ENCODE data around the gene IL2RG. TPM values are rescaled to one million over a fixed set of nuclear protein-coding genes. Genes with fewer than 3 reads are reported as not detected.

The IL2RG gene
- total and polyA plus RNA-seq, 10 of the 15 experiments (the other 5 are each of a cell fraction or from before 2014, with no cell fraction given) = 63.9 to 686 (median 183) TPM

GRCh38 chrX:71118985-71119535, 7.7 kb upstream of the IL2RG start (continued):
- TF ChIP-seq ZNF687 (IDR thresholded peaks at IDR 0.05) (no peak), MLLT1 (IDR thresholded peaks at IDR 0.05) (no peak), RAD51 (IDR thresholded peaks at IDR 0.05) (no peak), ZNF274 (IDR thresholded peaks at IDR 0.05; ENCODE audit: insufficient read depth, insufficient read length) (no peak), POLR2AphosphoS2 (IDR thresholded peaks at IDR 0.05; ENCODE audit: low read depth, low read length) (no peak), EP300 (IDR thresholded peaks at IDR 0.05; ENCODE audit: borderline replicate concordance in 1 of 2, control insufficient read depth in 1 of 2, low read depth in 2 of 2, low read length in 2 of 2) (no peak), ZNF592 (IDR thresholded peaks at IDR 0.05) (no peak)

Data from GM12878 (cell line).